ENCODE results near the gene LRRC74A. TPM values are rescaled to one million over a fixed set of nuclear protein-coding genes. Genes with fewer than 3 reads are reported as not detected.

The LRRC74A gene
- total RNA-seq, 4 donors from 2014 or later = not detected

DNA sequence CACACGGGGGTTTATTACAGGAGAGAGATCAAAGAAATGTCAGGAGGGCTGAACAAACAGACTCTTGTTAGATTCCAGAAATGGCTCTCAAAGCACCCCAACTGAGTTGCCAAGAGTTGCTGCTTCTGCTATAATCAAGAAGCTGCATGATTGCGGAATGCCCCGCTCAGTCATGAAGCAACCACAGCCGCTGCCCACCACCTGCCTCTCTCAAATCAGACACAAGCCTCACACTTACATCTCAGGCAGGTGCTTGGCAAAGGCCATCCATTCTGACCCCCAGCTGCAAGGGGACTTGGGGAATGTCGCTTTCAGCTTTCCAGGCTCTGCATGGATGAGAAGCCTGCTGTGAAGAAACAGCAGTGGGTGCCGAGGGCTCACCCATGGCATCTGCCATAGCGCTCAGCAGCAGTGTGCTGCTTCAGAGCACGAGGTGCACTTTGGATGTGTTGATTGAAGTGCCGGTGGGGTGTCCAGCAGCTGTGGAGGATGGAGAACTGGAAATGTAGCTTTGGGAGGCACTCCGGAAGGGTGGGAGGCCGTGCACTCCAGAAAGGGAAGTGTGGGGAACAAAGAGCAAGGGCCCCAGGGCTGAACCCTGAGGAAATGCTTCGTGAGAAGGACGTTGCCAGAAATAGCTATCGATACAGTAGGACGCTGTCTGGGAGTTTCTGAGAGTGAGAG, 37.7 kb downstream of the LRRC74A start:
- Histone ChIP-seq H3K4me3 (replicated peaks in 1 of 3) (no peak overlapping the region), H3K27ac (peak overlapping the region in 2 of 3 donors; percentile 66 to 74), H3K27me3 (no peaks in the 10 kb centered on the region), H3K36me3 (no peaks in the 10 kb centered on the region), H3K9me3 (no peaks in the 10 kb centered on the region), H3K4me1 (peaks cover 10 to 28% of the 10 kb centered on the region in 2 donors)
- TF ChIP-seq, protein P1, sequence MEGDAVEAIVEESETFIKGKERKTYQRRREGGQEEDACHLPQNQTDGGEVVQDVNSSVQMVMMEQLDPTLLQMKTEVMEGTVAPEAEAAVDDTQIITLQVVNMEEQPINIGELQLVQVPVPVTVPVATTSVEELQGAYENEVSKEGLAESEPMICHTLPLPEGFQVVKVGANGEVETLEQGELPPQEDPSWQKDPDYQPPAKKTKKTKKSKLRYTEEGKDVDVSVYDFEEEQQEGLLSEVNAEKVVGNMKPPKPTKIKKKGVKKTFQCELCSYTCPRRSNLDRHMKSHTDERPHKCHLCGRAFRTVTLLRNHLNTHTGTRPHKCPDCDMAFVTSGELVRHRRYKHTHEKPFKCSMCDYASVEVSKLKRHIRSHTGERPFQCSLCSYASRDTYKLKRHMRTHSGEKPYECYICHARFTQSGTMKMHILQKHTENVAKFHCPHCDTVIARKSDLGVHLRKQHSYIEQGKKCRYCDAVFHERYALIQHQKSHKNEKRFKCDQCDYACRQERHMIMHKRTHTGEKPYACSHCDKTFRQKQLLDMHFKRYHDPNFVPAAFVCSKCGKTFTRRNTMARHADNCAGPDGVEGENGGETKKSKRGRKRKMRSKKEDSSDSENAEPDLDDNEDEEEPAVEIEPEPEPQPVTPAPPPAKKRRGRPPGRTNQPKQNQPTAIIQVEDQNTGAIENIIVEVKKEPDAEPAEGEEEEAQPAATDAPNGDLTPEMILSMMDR (IDR thresholded peaks at IDR 0.05) = no peak
- no peak for TF ChIP-seq POLR2A (IDR thresholded peaks at IDR 0.05)
- DNase-seq = peak; percentile 55 to 64
- intact Hi-C loops (cut with DNase I) = no loop called here
- 3 to 13% methylated on average over 15 of the region's 15 CpGs for WGBS, 2 donors

DNA sequence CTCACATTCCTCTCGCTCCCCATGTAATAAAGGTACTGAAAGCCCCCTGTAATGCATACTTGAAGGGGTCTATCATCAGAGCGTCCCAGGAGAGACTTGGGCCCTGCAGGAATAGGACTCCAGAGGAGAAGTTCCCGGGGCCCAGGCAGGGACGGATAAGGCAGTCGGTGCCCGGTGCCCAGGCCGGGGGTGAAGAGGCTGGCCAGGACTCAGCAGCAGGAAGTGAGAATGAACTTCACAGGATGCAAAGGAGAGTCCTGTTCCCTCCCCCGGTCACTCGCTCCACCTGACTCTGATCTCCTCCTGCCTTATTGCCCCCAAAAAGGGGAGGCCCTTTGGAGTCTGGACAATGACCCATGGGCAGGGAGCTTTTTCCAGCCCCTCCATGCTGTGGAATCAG, 40.2 kb downstream of the LRRC74A start:
- H3K36me3 ChIP-seq = no peaks in the 10 kb centered on the region
- 57 to 64% methylated on average over 9 of the region's 9 CpGs for WGBS, 2 donors
- H3K4me1 ChIP-seq = peaks cover 10 to 28% of the 10 kb centered on the region in 2 donors
- H3K9me3 ChIP-seq = no peaks in the 10 kb centered on the region
- no peak overlapping the region for H3K27ac ChIP-seq
- intact Hi-C loops (cut with DNase I) = no loop called here
- no peak for DNase-seq
- no peaks in the 10 kb centered on the region for H3K27me3 ChIP-seq
- no peak overlapping the region for H3K4me3 ChIP-seq (replicated peaks in 1 of 3)
- no peak for TF ChIP-seq POLR2A (IDR thresholded peaks at IDR 0.05)
- TF ChIP-seq, protein P1 (IDR thresholded peaks at IDR 0.05) = no peak

DNA sequence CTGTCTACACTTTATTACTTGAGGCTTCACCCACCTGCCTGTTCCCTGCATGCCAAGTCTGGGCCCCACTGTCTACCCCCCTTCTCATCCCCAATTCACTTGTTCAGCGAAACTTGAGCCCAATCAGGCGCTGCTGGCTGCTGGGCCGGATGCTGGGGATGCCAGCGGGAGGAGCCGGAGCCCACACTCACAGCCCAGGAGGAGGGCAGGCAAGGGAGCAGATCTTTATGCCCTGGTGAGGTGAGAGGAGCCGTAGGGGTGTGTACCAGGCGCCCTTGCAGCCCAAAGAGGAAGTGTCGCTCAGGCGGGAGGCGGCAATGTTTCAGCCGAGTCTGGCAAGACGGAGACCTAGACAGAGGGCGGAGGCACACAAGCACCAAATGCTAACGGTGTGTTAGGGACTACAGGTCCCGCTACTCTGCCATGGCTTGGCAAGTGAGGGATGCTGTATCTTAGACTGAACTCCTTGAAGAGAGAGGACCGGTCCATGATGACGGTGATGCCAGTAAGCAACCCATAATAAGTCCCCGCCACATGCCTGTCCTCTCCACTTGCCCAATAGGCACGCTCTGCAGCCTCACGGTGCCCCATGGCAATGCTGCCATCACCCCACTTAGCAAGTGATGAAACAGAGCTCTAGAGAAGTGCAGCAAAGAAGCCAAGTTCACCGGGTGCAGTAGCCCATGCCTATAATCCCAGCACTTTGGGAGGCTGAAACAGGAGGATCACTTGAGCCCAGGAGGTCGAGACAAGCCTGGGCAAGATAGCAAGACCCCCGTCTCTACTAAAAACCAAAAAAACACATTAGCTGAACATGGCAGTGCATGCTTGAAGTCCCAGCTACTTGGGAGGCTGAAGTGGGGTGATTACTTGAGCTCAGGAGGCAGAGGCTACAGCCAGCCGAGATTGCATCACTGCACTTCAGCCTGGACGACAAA, 41.6 kb downstream of the LRRC74A start:
- Histone ChIP-seq H3K4me3 (replicated peaks in 1 of 3) (no peak overlapping the region), H3K9me3 (no peaks in the 10 kb centered on the region), H3K36me3 (no peaks in the 10 kb centered on the region), H3K27ac (no peak overlapping the region), H3K4me1 (peaks cover 10 to 21% of the 10 kb centered on the region in 2 donors), H3K27me3 (no peaks in the 10 kb centered on the region)
- intact Hi-C loops (cut with DNase I) = no loop called here
- TF ChIP-seq POLR2A (IDR thresholded peaks at IDR 0.05) = no peak
- TF ChIP-seq, protein P1 (IDR thresholded peaks at IDR 0.05) = no peak
- no peak for DNase-seq
- WGBS, 2 donors = 70 to 81% methylated on average over 25 of the region's 25 CpGs

DNA sequence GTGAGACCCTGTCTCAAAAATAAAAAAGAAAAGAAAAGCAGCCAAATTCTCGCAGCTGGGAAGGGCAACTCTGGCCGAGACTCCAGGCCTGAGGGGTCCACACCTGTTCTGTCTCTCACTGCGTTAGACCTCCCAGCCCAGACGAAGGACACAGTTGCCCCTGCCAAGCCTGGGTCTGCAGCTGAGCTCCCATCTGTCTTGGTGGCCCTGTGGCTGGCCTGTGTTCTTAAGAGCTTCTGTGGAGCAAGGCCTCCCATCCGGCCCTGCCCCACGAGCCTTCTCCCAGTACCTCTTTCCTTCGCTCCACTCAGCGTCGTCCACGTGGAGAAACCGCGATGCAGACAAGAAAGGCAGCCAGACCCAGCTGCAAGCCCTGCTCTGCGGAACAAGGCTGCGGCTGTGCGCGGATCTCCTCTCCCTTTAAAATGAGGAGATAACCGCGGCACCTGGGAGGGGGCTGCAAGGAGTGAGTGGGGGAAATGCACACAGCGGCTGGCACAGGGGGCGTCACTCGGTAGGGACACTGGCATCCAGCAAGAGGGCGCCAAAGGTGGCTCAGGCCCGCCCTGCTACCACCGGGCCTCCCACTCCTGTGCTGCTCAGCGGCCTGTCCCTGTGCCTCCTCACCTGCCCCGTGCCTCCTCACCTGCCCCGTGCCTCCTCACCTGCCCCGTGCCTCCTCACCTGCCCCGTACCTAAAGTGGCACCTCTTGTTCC, 42.4 kb downstream of the LRRC74A start:
- intact Hi-C loops (cut with DNase I) = no loop called here
- Histone ChIP-seq H3K36me3 (no peaks in the 10 kb centered on the region), H3K27me3 (no peaks in the 10 kb centered on the region), H3K9me3 (no peaks in the 10 kb centered on the region), H3K4me3 (replicated peaks in 1 of 3) (no peak overlapping the region), H3K4me1 (peaks cover 4 to 13% of the 10 kb centered on the region in 2 donors), H3K27ac (no peak overlapping the region)
- TF ChIP-seq, protein P1 (IDR thresholded peaks at IDR 0.05) = no peak
- TF ChIP-seq POLR2A (IDR thresholded peaks at IDR 0.05) = no peak
- DNase-seq = no peak
- WGBS, 2 donors = 78 to 81% methylated on average over 16 to 29 of the region's 29 CpGs

All from thyroid gland (tissue), 4 donors.